Measurements from ENCODE around the gene ATP1B3. TPM values are rescaled to one million over a fixed set of nuclear protein-coding genes. Genes with fewer than 3 reads are reported as not detected.
"Not testable (repeated sequence)": the region's sequence is repeated elsewhere in the genome, so short reads cannot be mapped to it uniquely, and the experiment has no call there.

ATP1B3 gene
- total and polyA plus RNA-seq, 9 of the 15 experiments (the other 6 are each of a cell fraction or from before 2014, with no cell fraction given), result 48.3 to 202 (median 123) TPM

- BruUV-seq (replicated peaks); H3K9me3 ChIP-seq (replicated peaks; ENCODE audit: control insufficient read depth, insufficient read depth, low read depth, low read length); H4K20me1 ChIP-seq (replicated peaks; ENCODE audit: control insufficient read depth, insufficient read depth, low read length); CTCF ChIA-PET (ENCODE audit: low intra/inter-chr PET ratio); H3K27me3 ChIP-seq (ENCODE audit: control insufficient read depth in 2 of 2, insufficient read depth in 2 of 2, low read length in 2 of 2); H3K9ac ChIP-seq (ENCODE audit: insufficient read depth in 1 of 2, low read depth in 2 of 2, low read length in 2 of 2); H3K36me3 ChIP-seq (ENCODE audit: control insufficient read depth, insufficient read depth, low read length); H3K9me1 ChIP-seq (ENCODE audit: control insufficient read depth, insufficient read depth, low read length); H3K79me2 ChIP-seq (ENCODE audit: control insufficient read depth, insufficient read depth, low read length); in situ Hi-C loops (cut with MboI); H3K4me3 ChIP-seq: not testable (repeated sequence)
- intact Hi-C loops (cut with micrococcal nuclease), result loop anchor here (2.0 to 5.0 kb wide), 3 partner anchors 31 to 109 kb away; partner anchors contain the start of gene RNF7
- Histone ChIP-seq H3K4me2 (ENCODE audit: insufficient read depth, low read length) (peak overlapping the region; percentile 24; the same call in 1 of the 2 replicates), H3K27ac (ENCODE audit: extremely low read depth, low read depth, low read length) (peak overlapping the region; percentile 18), H3K4me1 (replicated peaks in 1 of 2; ENCODE audit: control insufficient read depth in 2 of 2, insufficient read depth in 2 of 2, low read length in 2 of 2) (peaks cover 26 to 27% of the 10 kb centered on the region in 2 experiments; a peak in 4 of 5 replicates), H2AFZ (ENCODE audit: low read depth, low read length) (peak overlapping the region; percentile 44)
- DNase-seq (ENCODE audit: extremely low read depth in 1 of 4, low spot score in 3 of 4) (peak in 1 of 4 experiments; percentile 50), ATAC-seq (peak; percentile 10; the same call in 1 of the 3 replicates), FAIRE-seq (peak; percentile 46)
- WGBS (ENCODE audit: insufficient coverage, low coverage, missing lambda C conversion rate), result 79% methylated on average over 5 of the region's 5 CpGs
- POLR2A ChIA-PET, result interaction anchor here (0.9 kb wide), 1 partner anchor 12 kb away, joined by 3 read pairs; no protein-coding TSS in a partner anchor
- peak; percentile 74 for TF ChIP-seq BCOR (IDR thresholded peaks at IDR 0.05)
- TF ChIP-seq NFIC (IDR thresholded peaks at IDR 0.05), result peak; percentile 80
- 0 out of 2 replicates have a peak, but pooled peaks have one; percentile 17 for TF ChIP-seq SMARCA5 (IDR thresholded peaks at IDR 0.05)
- TF ChIP-seq KDM1A (IDR thresholded peaks at IDR 0.05), result peak in 1 of 2 experiments; percentile 43; a peak in 2 of 4 replicates
- TF ChIP-seq ZNF121 (CRISPR knock-in tag; conservative IDR thresholded peaks at IDR 0.05), result peak; percentile 80
These were observed 28.2 kb upstream of the ATP1B3 start for GRCh38 chr3:141848159-141848748.
